NCI-H748 treated with DMSO at 0.1 percent for 48 hours (cell line): ENCODE results near the gene CSNK2A1.
A peak's percentile ranks its signal among the peaks of the same experiment; 100 is the strongest.
"Not testable (repeated sequence)": the region's sequence is repeated elsewhere in the genome, so short reads cannot be mapped to it uniquely, and the experiment has no call there.

Experiments used
- DNase-seq: peaks from one replicate; lab custom pipeline; 2025; lab: John Stamatoyannopoulos, UW

The CSNK2A1 gene

GRCh38 chr20:483815-484644, 59.6 kb downstream of the CSNK2A1 start:
- DNase-seq = no peak

GRCh38 chr20:481167-481566, 62.4 kb downstream of the CSNK2A1 start:
- DNase-seq = no peak

DNA sequence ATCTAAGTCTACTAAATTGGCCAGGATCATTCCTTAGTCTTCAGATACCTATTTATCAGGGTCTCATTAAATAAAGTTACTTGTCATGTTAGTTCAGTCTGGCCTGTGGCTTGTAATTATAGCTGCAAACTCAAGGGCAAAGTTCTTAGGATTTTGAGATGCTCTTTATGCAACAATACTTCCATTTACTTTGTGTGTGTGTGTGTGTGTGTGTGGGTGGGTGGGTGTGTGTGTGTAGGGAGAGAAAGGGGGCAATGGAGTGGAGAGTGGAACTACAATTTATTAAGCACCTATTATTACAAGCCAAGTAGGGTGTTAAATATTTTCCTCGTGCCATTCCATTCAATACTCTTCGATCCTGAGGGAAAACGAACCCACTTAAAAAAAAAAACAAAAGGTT, 63.5 kb downstream of the CSNK2A1 start:
- DNase-seq = no peak

GRCh38 chr20:479487-479886, 64.1 kb downstream of the CSNK2A1 start:
- no peak for DNase-seq

DNA sequence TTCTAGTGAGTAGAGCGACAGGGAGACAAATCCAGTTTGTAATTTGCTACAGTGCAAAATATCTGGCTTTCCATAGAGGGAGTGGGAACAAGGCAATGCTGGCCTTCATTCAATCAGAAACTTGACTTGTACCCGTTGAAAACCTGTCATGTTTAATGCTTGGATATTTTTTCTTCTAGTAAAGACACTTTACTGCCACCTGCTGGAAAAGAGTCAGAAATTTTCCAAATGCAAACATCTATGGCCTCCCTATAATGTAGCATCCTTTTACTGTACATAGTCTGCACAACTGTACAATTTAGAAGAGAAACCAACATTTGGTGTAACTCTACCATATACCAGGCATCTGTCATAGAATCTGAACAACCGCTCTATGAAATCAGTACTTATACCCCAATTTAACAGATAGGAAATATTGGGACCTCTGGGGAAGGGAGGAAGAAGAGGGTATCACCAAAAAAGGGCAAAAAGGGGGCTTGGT, 64.6 kb downstream of the CSNK2A1 start:
- DNase-seq = peak; percentile 59

GRCh38 chr20:478010-478948, 65.3 kb downstream of the CSNK2A1 start:
- DNase-seq = no peak

DNA sequence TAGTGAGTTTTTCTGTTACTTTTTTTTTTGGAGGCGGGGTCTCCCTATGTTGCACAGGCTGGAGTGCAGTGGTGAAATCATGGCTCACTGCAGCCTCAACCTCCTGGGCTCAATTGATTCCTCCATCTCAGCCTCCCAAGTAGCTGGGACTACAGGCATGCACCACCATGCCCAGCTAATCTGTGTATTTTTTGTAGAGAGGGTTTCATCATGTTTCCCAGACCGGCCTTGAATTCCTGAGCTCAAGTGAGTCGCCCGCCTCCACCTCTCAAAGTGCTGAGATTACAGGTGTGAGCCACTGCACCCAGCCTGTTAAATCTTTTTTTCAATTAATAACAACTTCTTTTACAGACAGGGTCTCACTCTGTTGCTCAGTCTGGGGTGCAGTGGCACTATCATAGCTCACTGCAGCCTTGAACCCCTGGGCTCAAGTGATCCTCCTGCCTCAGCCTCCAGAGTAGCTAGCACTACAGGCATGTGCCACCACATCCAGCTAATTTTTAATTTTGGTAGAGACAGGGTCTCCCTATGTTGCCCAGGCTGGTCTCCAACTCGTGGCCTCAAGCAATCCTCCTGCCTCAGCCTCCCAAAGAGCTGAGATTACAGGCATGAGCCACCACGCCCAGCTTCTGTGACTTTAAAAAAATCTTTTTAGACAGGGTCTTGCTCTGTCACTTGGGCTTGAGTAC, 66.9 kb downstream of the CSNK2A1 start:
- not testable (repeated sequence) for DNase-seq

DNA sequence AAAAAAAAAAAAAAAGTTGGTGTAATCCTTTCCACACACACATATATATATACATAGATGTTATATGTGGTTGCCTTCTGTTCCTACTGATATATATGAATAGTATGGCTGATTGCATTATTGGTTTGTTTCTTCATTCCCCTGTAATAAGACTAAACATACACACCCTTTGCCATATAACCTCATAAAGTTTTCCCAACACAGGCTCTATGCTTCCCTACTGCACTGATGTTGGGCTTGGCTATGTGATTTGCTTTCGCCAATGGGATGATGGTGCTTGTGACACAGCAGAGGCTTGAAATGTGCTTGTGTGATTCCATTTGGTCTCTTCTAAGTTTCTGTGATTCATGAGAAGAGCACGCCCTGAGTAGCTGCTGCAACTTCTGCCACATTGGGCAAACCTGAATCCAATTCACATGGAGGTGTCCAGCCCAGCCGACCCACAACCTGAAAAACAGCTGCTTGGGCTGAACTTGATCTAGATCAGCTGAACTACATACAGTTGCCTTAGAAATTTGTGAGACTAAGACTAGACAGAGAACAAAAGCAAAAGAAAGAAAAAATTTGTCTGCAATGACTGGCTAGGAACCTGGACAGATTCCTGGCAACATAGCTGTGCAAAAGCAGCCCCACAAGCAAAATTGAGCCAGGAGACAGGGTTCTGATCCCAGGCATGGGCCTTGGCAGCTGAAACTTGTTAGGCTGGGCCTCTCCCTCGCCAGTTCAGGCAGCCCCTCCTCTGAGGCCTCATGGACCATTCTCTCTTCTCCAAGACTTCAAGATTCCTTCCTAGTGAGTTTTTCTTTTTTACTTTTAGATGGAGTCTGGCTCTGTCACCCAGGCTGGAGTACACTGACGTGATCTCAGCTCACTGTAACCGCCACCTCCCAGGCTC, 67.9 kb downstream of the CSNK2A1 start:
- DNase-seq = no peak

DNA sequence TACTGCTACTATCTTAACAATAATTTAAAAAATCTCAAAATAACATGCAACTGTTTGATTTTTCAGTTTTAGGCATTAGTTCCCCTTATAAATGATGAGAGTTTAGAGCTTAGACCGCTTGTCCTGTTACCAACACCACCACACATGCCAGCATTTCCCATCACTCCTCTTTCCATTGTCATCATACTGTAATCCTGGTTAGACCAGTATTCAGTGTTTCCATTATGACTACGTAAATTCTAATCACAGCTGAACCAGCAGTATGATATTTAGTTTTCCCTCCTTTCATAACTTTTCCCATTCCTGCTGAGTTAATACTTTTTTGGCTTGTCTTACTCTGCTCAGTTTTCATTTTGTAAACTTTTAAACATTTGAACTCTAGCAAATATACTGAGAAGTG, 69.0 kb downstream of the CSNK2A1 start:
- DNase-seq = no peak

- DNase-seq = no peak
Observed at GRCh38 chr20:472889-473292, 70.7 kb downstream of the CSNK2A1 start.

GRCh38 chr20:472137-472846, 71.3 kb downstream of the CSNK2A1 start:
- DNase-seq = no peak

- DNase-seq = no peak
Observed at GRCh38 chr20:469746-470490, 73.7 kb downstream of the CSNK2A1 start.

DNA sequence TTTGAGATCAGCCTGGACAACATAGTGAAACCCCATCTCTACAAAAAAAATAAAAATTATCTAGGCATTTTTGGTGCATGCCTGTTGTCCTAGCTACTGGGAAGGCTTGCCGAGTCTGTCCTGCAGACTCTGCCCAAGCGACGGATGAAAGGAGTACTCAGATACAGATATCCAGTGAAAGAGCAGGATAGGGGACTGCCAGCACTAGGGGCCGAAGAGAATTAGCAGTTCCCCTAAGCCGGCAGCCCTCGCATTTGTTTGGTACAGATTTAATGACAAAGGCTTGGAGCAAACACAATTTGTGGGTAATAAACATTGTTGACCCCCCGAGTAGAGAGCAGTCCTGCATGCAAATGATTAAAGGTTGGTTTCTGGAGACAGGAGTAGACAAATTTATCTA, 75.8 kb downstream of the CSNK2A1 start:
- no peak for DNase-seq

DNA sequence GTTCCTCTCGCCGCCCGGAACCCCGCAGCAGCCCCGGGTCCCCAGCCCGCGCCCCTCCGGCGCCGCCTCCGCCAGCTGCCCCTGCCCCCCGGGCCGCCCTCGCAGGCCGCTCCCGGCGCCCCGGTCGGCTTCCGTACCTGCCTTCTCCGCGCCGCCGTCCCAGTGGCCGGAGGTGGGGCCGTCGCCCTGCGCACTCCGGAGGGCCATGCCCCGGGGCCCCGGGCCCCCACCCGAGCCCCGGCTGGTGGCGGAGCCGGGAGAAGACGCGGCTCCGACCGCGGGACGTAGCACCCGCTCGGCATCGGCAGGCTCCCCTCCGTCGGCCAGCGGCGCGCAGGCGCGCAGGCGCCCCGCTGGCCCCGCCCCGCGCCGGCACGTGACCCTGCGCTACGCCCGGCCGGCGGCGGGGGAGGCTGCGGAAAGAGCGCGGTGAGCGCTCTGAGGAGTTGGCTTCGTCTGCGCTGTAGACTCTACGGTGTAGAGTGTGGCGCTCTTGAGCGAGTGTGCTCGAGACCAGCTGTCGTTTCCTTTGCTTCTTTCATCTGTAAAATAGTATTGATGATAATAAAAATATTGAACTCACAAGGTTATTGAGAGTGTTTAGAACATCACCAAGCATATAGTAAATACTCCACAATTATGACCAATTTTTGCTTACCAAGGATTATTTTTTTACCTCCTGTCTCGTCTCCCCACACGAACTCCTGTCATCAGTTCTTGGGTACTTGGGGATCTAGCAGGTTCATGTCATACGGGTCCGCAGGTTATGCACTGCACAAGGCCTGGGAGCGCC, 81.2 kb downstream of the CSNK2A1 start, which contains the start of gene TBC1D20:
TSS of gene TBC1D20 (minus strand) at position 335 of the 793 bp plus-strand sequence. CDS start at position 207, 128 bp downstream.
- DNase-seq = peak; percentile 88

GRCh38 chr20:461254-462198, 82.1 kb downstream of the CSNK2A1 start:
- peak; percentile 33 for DNase-seq

DNA sequence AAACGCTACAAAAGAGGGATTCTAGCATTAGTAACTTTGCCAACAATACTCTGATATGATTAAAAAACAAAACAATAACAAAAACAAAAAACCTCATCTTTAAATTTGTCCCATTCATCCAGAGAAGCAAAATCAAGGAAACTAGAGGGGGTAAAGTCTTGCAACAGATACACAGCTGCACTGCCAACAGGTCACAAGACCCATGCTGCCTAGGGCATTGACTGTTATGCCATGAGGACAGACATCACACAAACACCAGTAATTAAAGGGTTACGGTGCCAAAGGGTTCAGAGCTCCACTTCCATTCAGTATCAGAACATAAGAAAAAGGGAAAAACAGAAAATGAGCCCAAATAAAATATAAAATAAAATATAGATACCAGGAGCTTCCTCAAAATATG, 82.9 kb downstream of the CSNK2A1 start:
- DNase-seq = no peak

- no peak for DNase-seq
Observed at GRCh38 chr20:460180-460579, 83.4 kb downstream of the CSNK2A1 start.

DNA sequence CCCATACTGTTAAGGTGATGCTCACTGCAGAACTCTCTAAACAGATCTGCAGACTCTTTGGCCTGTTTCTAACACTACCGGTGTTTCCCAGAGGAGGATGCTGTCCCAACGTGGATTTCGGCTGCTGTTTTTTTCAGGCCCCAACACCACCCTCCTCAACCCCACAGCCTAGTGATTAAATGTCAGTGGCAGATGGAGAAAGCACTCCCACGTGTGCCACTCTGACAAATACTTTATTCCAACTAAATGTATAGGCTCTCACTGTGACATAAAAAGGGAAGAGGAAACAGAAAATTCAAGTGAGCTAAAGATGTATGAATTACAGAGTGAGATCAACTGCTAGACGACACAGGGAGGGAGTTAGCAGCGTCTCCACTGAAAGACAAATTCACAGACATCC, 84.8 kb downstream of the CSNK2A1 start:
- no peak for DNase-seq
